Activated CD4-positive, alpha-beta T cell treated with anti-CD3 and anti-CD28 coated beads, Interleukin-2, amount 10 ng/mL, durations not matched to agents 7 days and 5 days (primary cell): ENCODE data around the gene ADAP1. TPM values are rescaled to one million over a fixed set of nuclear protein-coding genes. Genes with fewer than 3 reads are reported as not detected.

ENCODE experiments used
- CTCF ChIA-PET: fragments of 350-600 bp; sonication (Branson Sonifier 250); formaldehyde crosslinking; loops from one replicate; lab custom pipeline; 2021; ENCODE audit warnings: antibody characterized with exemption; lab: Charles Lee
- POLR2A ChIA-PET: fragments of 350-600 bp; sonication (Branson Sonifier 250); formaldehyde crosslinking; loops from one replicate; lab custom pipeline; 2021; ENCODE audit warnings: antibody characterized with exemption; lab: Charles Lee
- DNase-seq: peaks from one replicate; pipeline ENCODE4 v3.0.0-alpha.2; 2020
- H3K27ac Mint-ChIP-seq: one replicate; pipeline ENCODE4 v1.8.0; 2021; ENCODE audit warnings: mild to moderate bottlenecking, moderate library complexity, mixed read lengths
- H3K27me3 Mint-ChIP-seq: one replicate; pipeline ENCODE4 v1.8.0; 2021; ENCODE audit warnings: mixed read lengths
- H3K36me3 Mint-ChIP-seq: one replicate; pipeline ENCODE4 v1.8.0; 2021; ENCODE audit warnings: low read depth, mixed read lengths
- H3K4me1 Mint-ChIP-seq: one replicate; pipeline ENCODE4 v1.8.0; 2021; ENCODE audit warnings: mixed read lengths
- H3K4me3 Mint-ChIP-seq: one replicate; pipeline ENCODE4 v1.8.0; 2021; ENCODE audit warnings: mild to moderate bottlenecking, moderate library complexity, mixed read lengths
- H3K9me3 Mint-ChIP-seq: one replicate; pipeline ENCODE4 v1.8.0; 2021; ENCODE audit warnings: mixed read lengths
- total RNA-seq, 2 experiments: library from RNA; stranded (reverse); gene quantifications; one replicate each; pipeline ENCODE4 v1.2.3, GENCODE V29; 2021

Gene ADAP1
- total RNA-seq, 2 experiments from 2014 or later = 12.4 to 13.5 TPM

DNA sequence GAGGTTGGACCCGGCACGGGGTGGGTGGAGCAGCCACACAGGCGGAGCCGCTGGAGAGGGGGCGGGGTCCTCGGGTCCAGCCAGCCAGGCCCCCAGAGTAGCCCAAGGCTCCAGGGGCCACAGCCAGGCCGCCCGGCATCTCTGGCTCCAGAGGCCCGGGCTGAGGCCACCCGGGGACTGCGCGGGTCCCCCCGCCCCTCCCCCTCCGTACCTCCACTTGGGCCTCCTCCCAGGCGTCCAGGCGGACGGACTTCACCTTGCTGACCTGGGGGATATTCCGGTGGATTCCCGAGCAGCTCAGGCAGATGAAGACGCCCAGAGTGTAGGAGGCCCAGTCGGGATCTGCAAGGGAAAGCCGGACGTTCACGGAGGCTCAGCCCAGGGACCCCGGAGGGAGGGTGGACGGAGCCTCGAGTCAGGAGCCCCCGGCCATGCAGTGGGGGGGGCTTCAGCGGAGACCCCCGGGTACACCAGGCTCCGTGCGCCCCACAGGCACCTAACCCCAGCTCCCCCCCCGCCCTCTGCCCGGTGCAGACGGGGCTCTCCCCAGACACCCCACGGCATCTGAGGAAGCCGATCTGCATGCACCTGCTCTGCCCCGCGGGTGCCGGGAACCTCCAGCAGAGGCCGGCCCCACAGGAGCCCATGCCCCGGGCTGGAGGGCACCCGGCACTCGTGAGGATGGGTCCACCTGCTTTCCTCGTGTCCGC, 19.2 kb downstream of the ADAP1 start:
- no peak for DNase-seq

DNA sequence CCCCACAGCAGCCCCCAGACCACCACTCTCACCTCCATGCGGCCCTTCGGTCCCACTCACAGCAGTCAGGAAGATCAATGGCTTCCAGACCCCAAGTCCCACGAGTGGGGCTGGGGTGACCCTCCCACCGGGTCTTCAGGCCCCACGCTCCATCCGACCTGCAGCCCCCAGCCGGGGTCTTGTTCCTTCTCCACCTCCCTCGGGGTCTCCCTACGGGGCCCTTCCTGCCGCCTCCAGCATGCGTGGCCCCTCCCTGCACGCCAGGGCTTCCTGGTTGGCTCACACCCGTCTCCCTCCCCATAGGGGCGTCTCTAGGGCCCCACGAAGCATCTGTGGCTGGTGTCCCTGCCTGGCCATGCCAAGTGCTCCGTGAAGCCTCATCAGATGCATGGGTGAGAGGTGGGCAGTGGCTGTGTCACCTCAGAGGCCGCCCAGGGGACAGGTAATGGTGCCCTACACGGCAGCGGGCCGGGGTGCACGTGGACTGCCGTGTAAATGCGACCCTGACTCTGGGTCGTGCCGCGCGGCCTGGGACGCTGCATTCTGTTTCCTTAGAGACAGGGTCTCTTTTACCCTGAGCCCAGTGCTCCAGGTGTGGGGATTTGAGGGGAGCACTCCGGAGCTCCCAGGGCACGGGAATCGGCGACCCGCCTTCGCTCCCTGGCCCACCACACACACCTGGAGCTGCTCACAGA, 19.9 kb downstream of the ADAP1 start:
- peaks cover 2% of the 10 kb centered on the region for H3K9me3 Mint-ChIP-seq
- H3K27me3 Mint-ChIP-seq = no peaks in the 10 kb centered on the region
- CTCF ChIA-PET = interaction anchor here (0.9 kb wide), 1 partner anchor 59 kb away, joined by 3 read pairs; no protein-coding TSS in a partner anchor
- no peak for DNase-seq
- POLR2A ChIA-PET = no interaction called here
- no peak overlapping the region for H3K4me3 Mint-ChIP-seq
- peaks cover 18% of the 10 kb centered on the region for H3K4me1 Mint-ChIP-seq
- no peaks in the 10 kb centered on the region for H3K36me3 Mint-ChIP-seq
- H3K27ac Mint-ChIP-seq = no peak overlapping the region

More for the DNA sequence above, 19.2 kb downstream of the ADAP1 start:
- Mint-ChIP-seq H3K4me1 (peaks cover 13% of the 10 kb centered on the region), H3K9me3 (peaks cover 5% of the 10 kb centered on the region), H3K4me3 (no peak overlapping the region), H3K27ac (no peak overlapping the region), H3K36me3 (no peaks in the 10 kb centered on the region), H3K27me3 (peaks cover 5% of the 10 kb centered on the region)
- ChIA-PET POLR2A (no interaction called here), CTCF (interaction anchor here (0.9 kb wide), 1 partner anchor 58 kb away, joined by 3 read pairs; no protein-coding TSS in a partner anchor)

DNA sequence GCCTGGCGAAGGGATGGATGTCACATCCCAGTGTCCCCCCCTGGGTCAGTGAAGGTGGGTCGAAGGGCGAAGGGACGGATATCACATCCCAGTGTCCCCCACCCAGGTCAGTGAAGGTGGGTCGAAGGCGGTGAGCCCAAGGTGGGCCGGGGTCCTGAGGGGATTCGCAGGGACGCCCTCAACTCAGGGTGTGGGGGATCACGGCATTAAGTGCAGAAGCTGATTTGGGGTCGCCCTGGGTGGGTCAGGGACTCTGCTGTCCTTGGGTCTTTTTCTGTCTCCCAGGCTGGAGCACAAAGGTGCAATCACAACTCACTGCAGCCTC, 21.9 kb downstream of the ADAP1 start:
- POLR2A ChIA-PET = no interaction called here
- no peak overlapping the region for H3K4me3 Mint-ChIP-seq
- CTCF ChIA-PET = no interaction called here
- H3K4me1 Mint-ChIP-seq = peaks cover 19% of the 10 kb centered on the region
- no peaks in the 10 kb centered on the region for H3K36me3 Mint-ChIP-seq
- peaks cover 2% of the 10 kb centered on the region for H3K9me3 Mint-ChIP-seq
- no peaks in the 10 kb centered on the region for H3K27me3 Mint-ChIP-seq
- no peak for DNase-seq
- no peak overlapping the region for H3K27ac Mint-ChIP-seq

- Mint-ChIP-seq H3K4me3 (no peak overlapping the region), H3K4me1 (peaks cover 19% of the 10 kb centered on the region), H3K27me3 (no peaks in the 10 kb centered on the region), H3K36me3 (no peaks in the 10 kb centered on the region), H3K9me3 (peaks cover 2% of the 10 kb centered on the region), H3K27ac (peak overlapping the region; percentile 27)
- POLR2A ChIA-PET = no interaction called here
- no peak for DNase-seq
- CTCF ChIA-PET = no interaction called here
Measured at GRCh38 chr7:931871-932650, 22.4 kb downstream of the ADAP1 start.

GRCh38 chr7:930975-931758, 23.3 kb downstream of the ADAP1 start:
- H3K4me1 Mint-ChIP-seq = peaks cover 14% of the 10 kb centered on the region
- H3K36me3 Mint-ChIP-seq = no peaks in the 10 kb centered on the region
- H3K27me3 Mint-ChIP-seq = no peaks in the 10 kb centered on the region
- H3K27ac Mint-ChIP-seq = no peak overlapping the region
- peaks cover 2% of the 10 kb centered on the region for H3K9me3 Mint-ChIP-seq
- no peak for DNase-seq
- CTCF ChIA-PET = interaction anchor here (1.4 kb wide), 1 partner anchor 44 kb away, joined by 3 read pairs; the partner anchor contains the start of gene COX19
- H3K4me3 Mint-ChIP-seq = no peak overlapping the region
- POLR2A ChIA-PET = no interaction called here

DNA sequence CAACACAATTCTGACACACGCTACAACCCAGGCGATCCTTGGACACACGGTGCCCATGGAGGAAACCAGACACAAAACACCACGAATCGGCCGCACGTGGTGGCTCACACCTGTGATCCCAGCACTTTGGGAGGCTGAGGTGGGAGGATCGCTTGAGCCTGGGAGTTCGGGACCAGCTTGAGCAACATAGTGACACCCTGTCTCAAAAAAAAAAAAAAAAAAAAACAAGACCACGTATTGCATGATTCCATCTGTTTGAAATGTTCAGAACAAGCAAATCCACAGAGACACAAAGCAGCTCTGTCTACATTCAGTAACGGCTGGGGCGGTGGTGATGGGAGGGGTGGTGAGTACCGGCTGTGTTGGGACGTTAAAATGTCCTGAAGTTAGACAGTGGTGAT, 25.2 kb downstream of the ADAP1 start:
- H3K4me3 Mint-ChIP-seq = no peak overlapping the region
- ChIA-PET POLR2A (no interaction called here), CTCF (interaction anchor here (0.9 to 1.7 kb wide), 4 partner anchors 44 to 136 kb away, joined by 3 to 6 read pairs (median 3); partner anchors contain the start of gene COX19)
- H3K27ac Mint-ChIP-seq = peak overlapping the region; percentile 79
- DNase-seq = no peak
- peaks cover 18% of the 10 kb centered on the region for H3K4me1 Mint-ChIP-seq
- no peaks in the 10 kb centered on the region for H3K27me3 Mint-ChIP-seq
- H3K9me3 Mint-ChIP-seq = peaks cover 2% of the 10 kb centered on the region
- H3K36me3 Mint-ChIP-seq = no peaks in the 10 kb centered on the region

DNA sequence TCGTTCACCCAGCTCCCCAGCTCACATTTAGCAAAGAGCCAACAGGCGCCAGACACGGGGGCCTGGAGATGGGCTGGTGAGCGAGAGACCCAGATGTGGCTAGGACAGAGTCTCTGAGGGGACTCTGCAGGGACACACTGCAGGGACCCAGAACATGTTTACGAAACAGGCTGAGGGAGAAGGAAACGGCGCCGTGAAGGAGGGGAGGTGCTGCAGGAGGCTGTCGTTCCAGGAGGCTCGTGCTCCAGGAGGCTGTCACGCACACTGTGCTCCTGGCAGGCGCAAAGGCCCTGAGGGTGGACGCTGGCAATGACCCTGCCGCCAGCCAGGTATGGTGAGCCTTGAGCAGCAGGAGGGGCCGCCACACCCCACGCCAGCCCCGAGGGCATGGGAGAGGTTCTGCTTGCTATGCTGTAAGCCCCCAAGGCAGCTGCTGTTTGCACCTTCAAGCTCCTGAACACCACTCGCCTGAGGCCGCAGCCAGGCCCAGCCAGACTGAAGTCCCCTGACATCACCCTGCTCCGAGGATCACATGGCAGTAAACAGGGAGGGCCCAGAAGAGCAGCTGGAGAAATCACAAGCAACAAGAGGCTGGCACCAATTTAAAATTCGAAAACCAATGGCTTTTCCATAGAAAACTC, 27.3 kb downstream of the ADAP1 start:
- ChIA-PET POLR2A (interaction anchor here (0.6 kb wide), 1 partner anchor 46 kb away, joined by 7 read pairs; no protein-coding TSS in a partner anchor), CTCF (interaction anchor here (1.0 kb wide), 2 partner anchors 17 to 134 kb away, joined by 3 read pairs; no protein-coding TSS in a partner anchor)
- Mint-ChIP-seq H3K27ac (peak overlapping the region; percentile 61), H3K27me3 (no peaks in the 10 kb centered on the region), H3K36me3 (no peaks in the 10 kb centered on the region), H3K4me3 (no peak overlapping the region), H3K9me3 (peaks cover 2% of the 10 kb centered on the region), H3K4me1 (peaks cover 30% of the 10 kb centered on the region)
- DNase-seq = no peak

DNA sequence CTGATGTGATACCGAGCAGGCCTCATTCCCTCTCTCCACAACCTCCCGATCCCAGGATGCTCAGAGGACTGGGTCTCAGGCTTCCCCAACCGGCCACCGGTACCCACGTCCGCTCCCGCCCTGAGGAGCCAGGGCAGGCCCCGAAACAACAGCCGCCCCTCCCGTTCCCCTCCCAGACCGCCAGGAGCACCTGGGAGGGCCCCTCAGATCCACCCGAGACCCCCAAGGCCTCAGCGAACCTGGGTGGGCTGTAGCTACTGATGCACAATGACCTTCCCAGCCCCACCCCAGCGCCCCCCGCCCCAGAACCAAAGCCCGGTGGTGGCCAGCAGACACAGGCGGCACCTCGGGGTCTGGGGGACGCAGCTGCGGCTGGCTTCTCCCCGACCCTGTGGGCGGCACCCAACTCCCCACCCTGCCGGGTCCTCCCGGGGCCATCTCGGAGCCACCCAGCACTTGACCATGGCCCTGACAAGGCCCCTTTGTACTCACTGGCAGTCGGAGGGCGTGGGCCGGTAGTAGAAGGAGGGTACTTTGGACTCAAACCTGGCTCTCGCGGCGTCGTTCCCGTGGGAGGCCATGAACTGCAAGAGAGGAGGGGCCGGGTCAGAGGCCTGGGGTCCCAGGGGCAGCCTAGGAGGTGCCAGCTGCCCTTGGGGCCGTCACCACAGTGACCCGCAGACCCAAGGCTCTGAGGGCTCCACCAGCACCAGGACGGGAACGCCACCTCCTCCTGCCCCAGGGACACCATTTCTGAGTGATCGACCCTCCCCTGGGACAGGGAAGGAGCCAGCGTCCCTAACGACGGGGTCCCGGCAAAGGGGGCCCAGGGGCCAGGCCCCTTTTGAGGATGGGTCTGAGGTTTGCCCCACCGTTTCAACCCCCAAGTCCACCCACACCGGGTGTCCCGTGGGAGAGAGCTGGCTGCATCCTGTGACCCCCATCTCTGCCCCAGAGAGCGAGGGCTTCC, 28.1 kb downstream of the ADAP1 start:
- Mint-ChIP-seq H3K27me3 (no peaks in the 10 kb centered on the region), H3K27ac (no peak overlapping the region), H3K9me3 (peaks cover 2% of the 10 kb centered on the region), H3K4me1 (peaks cover 35% of the 10 kb centered on the region), H3K4me3 (no peak overlapping the region), H3K36me3 (no peaks in the 10 kb centered on the region)
- DNase-seq = no peak
- POLR2A ChIA-PET = interaction anchor here (0.6 kb wide), 1 partner anchor 46 kb away, joined by 3 read pairs; no protein-coding TSS in a partner anchor
- CTCF ChIA-PET = interaction anchor here (0.6 to 1.0 kb wide), 3 partner anchors 16 to 135 kb away, joined by 3 to 6 read pairs (median 3); no protein-coding TSS in a partner anchor

- Mint-ChIP-seq H3K4me3 (no peak overlapping the region), H3K9me3 (peaks cover 2% of the 10 kb centered on the region), H3K27ac (peak overlapping the region; percentile 31), H3K4me1 (peaks cover 43% of the 10 kb centered on the region), H3K27me3 (no peaks in the 10 kb centered on the region), H3K36me3 (no peaks in the 10 kb centered on the region)
- CTCF ChIA-PET = interaction anchor here (0.6 to 1.3 kb wide), 2 partner anchors 31 to 44 kb away, joined by 4 to 6 read pairs; no protein-coding TSS in a partner anchor
- no peak for DNase-seq
- POLR2A ChIA-PET = interaction anchor here (0.6 kb wide), 1 partner anchor 47 kb away, joined by 3 read pairs; no protein-coding TSS in a partner anchor
Measured at GRCh38 chr7:925601-926000, 28.9 kb downstream of the ADAP1 start.

DNA sequence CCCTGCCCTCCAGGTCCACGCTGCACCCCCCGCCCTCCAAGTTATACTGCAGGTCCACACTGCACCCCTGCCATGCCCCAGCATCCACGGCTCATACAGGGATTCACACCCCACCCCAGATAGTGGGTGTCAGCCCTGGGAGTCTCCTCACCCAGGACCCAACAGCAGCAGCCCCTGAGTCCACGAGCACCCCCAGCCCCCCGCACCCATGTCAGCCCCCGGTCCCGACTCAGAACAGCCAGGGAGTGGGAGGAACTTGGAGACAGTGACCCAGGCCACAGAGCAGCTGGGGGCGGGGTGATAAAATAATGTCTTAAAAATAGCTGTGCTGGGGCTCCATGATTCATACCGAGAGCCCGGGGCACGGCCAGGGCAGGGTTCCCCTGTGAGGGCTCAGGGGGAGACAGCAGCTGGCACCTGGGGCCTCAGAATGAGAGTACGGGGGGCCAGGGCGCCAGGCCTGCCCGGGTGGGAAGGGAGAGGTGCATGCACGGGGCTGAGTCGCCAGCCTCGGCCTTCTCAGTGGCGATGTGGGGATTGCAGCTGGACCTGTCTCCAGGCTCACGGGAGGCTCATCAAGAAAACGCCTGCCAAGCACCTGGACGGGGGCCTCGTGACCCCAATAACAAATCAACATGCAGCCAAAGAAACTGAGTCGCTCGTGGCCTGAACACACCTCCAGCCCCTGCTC, 29.8 kb downstream of the ADAP1 start:
- Mint-ChIP-seq H3K27me3 (no peaks in the 10 kb centered on the region), H3K27ac (peak overlapping the region; percentile 87), H3K9me3 (no peaks in the 10 kb centered on the region), H3K36me3 (no peaks in the 10 kb centered on the region), H3K4me1 (peaks cover 39% of the 10 kb centered on the region), H3K4me3 (peak overlapping the region; percentile 59)
- ChIA-PET POLR2A (no interaction called here), CTCF (interaction anchor here (1.3 kb wide), 1 partner anchor 32 kb away, joined by 4 read pairs; no protein-coding TSS in a partner anchor)
- peak; percentile 34 for DNase-seq
